ENCODE results near the gene SCNN1A. TPM values are rescaled to one million over a fixed set of nuclear protein-coding genes. Genes with fewer than 3 reads are reported as not detected.

Gene SCNN1A
- total and polyA plus RNA-seq, 2 of the 13 experiments (the other 11 are each of a cell fraction or from before 2014, with no cell fraction given): 1.5 to 14.6 TPM

DNA sequence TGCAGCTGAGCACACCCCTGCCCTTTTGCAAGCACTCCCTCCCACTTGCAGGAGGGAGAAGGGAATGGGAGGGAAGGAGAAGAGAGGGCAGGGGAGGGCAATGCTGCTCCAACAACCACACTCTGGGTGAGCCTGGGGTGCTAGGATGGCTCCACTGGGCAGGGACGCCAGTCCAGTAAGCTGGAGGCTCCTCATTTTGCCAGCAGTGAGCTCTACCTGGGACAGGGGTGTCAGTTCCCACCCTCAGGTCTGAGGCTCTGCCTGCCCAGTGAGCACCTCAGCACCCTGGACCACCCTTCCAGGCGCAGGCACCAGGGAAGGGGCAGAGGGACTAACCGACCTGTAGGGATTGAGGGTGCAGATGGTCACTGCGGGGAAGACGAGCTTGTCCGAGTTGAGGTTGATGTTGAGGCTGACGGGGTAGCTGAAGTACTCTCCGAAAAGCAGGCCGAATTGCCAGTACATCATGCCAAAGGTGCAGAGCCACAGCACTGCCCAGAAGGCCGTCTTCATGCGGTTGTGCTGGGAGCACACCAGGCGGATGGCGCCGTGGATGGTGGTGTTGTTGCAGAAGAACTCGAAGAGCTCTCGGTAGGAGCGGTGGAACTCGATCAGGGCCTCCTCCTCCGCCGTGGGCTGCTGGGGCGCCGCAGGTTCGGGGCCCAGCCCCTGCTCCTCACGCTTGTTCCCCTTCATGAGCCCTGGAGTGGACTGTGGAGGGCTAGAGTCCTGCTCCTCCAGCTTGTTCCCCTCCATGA lies 1.2 kb downstream of the SCNN1A start (continued):
- TF ChIP-seq ZNF292 (CRISPR knock-in tag; IDR thresholded peaks at IDR 0.05; ENCODE audit: borderline replicate concordance, low read depth) (no peak), ZFX (CRISPR knock-in tag; IDR thresholded peaks at IDR 0.05; ENCODE audit: low read depth) (peak; percentile 8; the same call in 1 of the 2 replicates), STAT5B (CRISPR knock-in tag; IDR thresholded peaks at IDR 0.05) (no peak), POGZ (CRISPR knock-in tag; IDR thresholded peaks at IDR 0.05) (no peak), ZSCAN25 (CRISPR knock-in tag; IDR thresholded peaks at IDR 0.05) (no peak; the same call in 1 of the 2 replicates), RXRB (CRISPR knock-in tag; IDR thresholded peaks at IDR 0.05; ENCODE audit: borderline replicate concordance) (no peak), ZNF253 (CRISPR knock-in tag; IDR thresholded peaks at IDR 0.05; ENCODE audit: borderline replicate concordance) (peak; percentile 33; the same call in 1 of the 2 replicates), ZNF263 (CRISPR knock-in tag; IDR thresholded peaks at IDR 0.05) (0 out of 2 replicates have a peak, but pooled peaks have one; percentile 4), MAFK (conservative IDR thresholded peaks at IDR 0.05 in 1 of 2, IDR thresholded peaks at IDR 0.05 in 1 of 2; ENCODE audit: low read length in 2 of 2) (no peak), ESRRA (CRISPR knock-in tag; IDR thresholded peaks at IDR 0.05; ENCODE audit: low read depth) (no peak), ZNF615 (CRISPR knock-in tag; IDR thresholded peaks at IDR 0.05; ENCODE audit: borderline replicate concordance) (no peak), TBX3 (IDR thresholded peaks at IDR 0.05; ENCODE audit: borderline replicate concordance) (no peak), ZSCAN12 (CRISPR knock-in tag; IDR thresholded peaks at IDR 0.05) (no peak), MYNN (CRISPR knock-in tag; IDR thresholded peaks at IDR 0.05; ENCODE audit: low read depth) (no peak), SSRP1 (CRISPR knock-in tag; IDR thresholded peaks at IDR 0.05) (no peak)
- TF ChIP-seq, protein P1, sequence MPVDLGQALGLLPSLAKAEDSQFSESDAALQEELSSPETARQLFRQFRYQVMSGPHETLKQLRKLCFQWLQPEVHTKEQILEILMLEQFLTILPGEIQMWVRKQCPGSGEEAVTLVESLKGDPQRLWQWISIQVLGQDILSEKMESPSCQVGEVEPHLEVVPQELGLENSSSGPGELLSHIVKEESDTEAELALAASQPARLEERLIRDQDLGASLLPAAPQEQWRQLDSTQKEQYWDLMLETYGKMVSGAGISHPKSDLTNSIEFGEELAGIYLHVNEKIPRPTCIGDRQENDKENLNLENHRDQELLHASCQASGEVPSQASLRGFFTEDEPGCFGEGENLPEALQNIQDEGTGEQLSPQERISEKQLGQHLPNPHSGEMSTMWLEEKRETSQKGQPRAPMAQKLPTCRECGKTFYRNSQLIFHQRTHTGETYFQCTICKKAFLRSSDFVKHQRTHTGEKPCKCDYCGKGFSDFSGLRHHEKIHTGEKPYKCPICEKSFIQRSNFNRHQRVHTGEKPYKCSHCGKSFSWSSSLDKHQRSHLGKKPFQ (CRISPR knock-in tag; IDR thresholded peaks at IDR 0.05; ENCODE audit: insufficient replicate concordance): no peak
- TF ChIP-seq, protein P2, sequence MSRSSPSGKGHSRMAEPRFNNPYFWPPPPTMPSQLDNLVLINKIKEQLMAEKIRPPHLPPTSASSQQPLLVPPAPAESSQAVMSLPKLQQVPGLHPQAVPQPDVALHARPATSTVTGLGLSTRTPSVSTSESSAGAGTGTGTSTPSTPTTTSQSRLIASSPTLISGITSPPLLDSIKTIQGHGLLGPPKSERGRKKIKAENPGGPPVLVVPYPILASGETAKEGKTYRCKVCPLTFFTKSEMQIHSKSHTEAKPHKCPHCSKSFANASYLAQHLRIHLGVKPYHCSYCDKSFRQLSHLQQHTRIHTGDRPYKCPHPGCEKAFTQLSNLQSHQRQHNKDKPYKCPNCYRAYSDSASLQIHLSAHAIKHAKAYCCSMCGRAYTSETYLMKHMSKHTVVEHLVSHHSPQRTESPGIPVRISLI (CRISPR knock-in tag; IDR thresholded peaks at IDR 0.05; ENCODE audit: borderline replicate concordance): no peak
- TF ChIP-seq, protein P3, sequence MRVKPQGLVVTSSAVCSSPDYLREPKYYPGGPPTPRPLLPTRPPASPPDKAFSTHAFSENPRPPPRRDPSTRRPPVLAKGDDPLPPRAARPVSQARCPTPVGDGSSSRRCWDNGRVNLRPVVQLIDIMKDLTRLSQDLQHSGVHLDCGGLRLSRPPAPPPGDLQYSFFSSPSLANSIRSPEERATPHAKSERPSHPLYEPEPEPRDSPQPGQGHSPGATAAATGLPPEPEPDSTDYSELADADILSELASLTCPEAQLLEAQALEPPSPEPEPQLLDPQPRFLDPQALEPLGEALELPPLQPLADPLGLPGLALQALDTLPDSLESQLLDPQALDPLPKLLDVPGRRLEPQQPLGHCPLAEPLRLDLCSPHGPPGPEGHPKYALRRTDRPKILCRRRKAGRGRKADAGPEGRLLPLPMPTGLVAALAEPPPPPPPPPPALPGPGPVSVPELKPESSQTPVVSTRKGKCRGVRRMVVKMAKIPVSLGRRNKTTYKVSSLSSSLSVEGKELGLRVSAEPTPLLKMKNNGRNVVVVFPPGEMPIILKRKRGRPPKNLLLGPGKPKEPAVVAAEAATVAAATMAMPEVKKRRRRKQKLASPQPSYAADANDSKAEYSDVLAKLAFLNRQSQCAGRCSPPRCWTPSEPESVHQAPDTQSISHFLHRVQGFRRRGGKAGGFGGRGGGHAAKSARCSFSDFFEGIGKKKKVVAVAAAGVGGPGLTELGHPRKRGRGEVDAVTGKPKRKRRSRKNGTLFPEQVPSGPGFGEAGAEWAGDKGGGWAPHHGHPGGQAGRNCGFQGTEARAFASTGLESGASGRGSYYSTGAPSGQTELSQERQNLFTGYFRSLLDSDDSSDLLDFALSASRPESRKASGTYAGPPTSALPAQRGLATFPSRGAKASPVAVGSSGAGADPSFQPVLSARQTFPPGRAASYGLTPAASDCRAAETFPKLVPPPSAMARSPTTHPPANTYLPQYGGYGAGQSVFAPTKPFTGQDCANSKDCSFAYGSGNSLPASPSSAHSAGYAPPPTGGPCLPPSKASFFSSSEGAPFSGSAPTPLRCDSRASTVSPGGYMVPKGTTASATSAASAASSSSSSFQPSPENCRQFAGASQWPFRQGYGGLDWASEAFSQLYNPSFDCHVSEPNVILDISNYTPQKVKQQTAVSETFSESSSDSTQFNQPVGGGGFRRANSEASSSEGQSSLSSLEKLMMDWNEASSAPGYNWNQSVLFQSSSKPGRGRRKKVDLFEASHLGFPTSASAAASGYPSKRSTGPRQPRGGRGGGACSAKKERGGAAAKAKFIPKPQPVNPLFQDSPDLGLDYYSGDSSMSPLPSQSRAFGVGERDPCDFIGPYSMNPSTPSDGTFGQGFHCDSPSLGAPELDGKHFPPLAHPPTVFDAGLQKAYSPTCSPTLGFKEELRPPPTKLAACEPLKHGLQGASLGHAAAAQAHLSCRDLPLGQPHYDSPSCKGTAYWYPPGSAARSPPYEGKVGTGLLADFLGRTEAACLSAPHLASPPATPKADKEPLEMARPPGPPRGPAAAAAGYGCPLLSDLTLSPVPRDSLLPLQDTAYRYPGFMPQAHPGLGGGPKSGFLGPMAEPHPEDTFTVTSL (CRISPR knock-in tag; IDR thresholded peaks at IDR 0.05; ENCODE audit: borderline replicate concordance): no peak
- TF ChIP-seq, protein P4, sequence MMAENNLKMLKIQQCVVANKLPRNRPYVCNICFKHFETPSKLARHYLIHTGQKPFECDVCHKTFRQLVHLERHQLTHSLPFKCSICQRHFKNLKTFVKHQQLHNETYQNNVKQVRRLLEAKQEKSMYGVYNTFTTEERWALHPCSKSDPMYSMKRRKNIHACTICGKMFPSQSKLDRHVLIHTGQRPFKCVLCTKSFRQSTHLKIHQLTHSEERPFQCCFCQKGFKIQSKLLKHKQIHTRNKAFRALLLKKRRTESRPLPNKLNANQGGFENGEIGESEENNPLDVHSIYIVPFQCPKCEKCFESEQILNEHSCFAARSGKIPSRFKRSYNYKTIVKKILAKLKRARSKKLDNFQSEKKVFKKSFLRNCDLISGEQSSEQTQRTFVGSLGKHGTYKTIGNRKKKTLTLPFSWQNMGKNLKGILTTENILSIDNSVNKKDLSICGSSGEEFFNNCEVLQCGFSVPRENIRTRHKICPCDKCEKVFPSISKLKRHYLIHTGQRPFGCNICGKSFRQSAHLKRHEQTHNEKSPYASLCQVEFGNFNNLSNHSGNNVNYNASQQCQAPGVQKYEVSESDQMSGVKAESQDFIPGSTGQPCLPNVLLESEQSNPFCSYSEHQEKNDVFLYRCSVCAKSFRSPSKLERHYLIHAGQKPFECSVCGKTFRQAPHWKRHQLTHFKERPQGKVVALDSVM (CRISPR knock-in tag; IDR thresholded peaks at IDR 0.05): no peak

All from HepG2 (cell line).